PC-9 (cell line): Measurements from ENCODE around the gene SLC15A2. TPM values are rescaled to one million over a fixed set of nuclear protein-coding genes. Genes with fewer than 3 reads are reported as not detected.

Experiments used
- BruUV-seq: library from RNA; stranded (reverse); fragments of 400-500 nt; replicated peaks from 2 replicates; lab custom pipeline; 2021; lab: Mats Ljungman, UMichigan
- CTCF ChIA-PET: fragments of 300-600 bp; sonication (Branson Sonifier 250); formaldehyde crosslinking; loops from one replicate; lab custom pipeline; 2022; ENCODE audit warnings: antibody characterized with exemption; lab: Charles Lee
- POLR2A ChIA-PET: fragments of 300-600 bp; sonication (Branson Sonifier 250); formaldehyde crosslinking; loops from one replicate; lab custom pipeline; 2022; ENCODE audit warnings: antibody characterized with exemption; ENCODE audit not compliant: unreplicated experiment; lab: Charles Lee
- DNase-seq, 2 experiments: peaks; one replicate each; pipeline versions ENCODE4 v3.0.0 to v3.0.0-alpha.2; 2015 to 2022; ENCODE audit warnings: mixed read lengths in 1 of 2
- H2AFZ ChIP-seq: fragments of 200-600 bp; sonication (generic); 2 replicates; pipeline ENCODE4 v1.8.1; 2017; ENCODE audit warnings: antibody characterized with exemption
- H3F3A ChIP-seq: fragments of 200-600 bp; sonication (generic); 2 replicates; pipeline ENCODE4 v1.8.1; 2017; ENCODE audit warnings: antibody characterized with exemption, mild to moderate bottlenecking, low read depth; ENCODE audit not compliant: insufficient read depth
- H3K27ac ChIP-seq: fragments of 200-600 bp; sonication (generic); 2 replicates; pipeline ENCODE4 v1.6.1; 2016; ENCODE audit warnings: mixed run types
- H3K27me3 ChIP-seq: fragments of 200-600 bp; sonication (generic); 2 replicates; pipeline ENCODE4 v1.6.1; 2016; ENCODE audit warnings: low read depth, mixed run types; ENCODE audit not compliant: insufficient read depth
- H3K36me3 ChIP-seq: fragments of 200-600 bp; sonication (generic); 2 replicates; pipeline ENCODE4 v1.6.1; 2016; ENCODE audit warnings: low read depth, mixed run types
- H3K4me1 ChIP-seq: fragments of 200-600 bp; sonication (generic); replicated peaks from 2 replicates; pipeline ENCODE4 v1.6.1; 2016; ENCODE audit warnings: mixed run types; ENCODE audit not compliant: insufficient read depth
- H3K4me2 ChIP-seq: fragments of 200-600 bp; sonication (generic); 2 replicates; pipeline ENCODE4 v1.6.1; 2017; ENCODE audit warnings: mixed run types
- H3K4me3 ChIP-seq: fragments of 200-600 bp; sonication (generic); 2 replicates; pipeline ENCODE4 v1.6.1; 2016; ENCODE audit warnings: mixed run types
- H3K79me2 ChIP-seq: fragments of 200-600 bp; sonication (generic); 2 replicates; pipeline ENCODE4 v1.6.1; 2017; ENCODE audit warnings: low read depth, mixed run types
- H3K9me2 ChIP-seq: fragments of 200-600 bp; sonication (generic); 2 replicates; pipeline ENCODE4 v1.8.1; 2017; ENCODE audit warnings: mild to moderate bottlenecking; ENCODE audit not compliant: insufficient read depth
- H3K9me3 ChIP-seq: fragments of 200-600 bp; sonication (generic); 2 replicates; pipeline ENCODE4 v1.8.1; 2016; ENCODE audit warnings: low read depth; ENCODE audit not compliant: insufficient read depth
- H4K20me1 ChIP-seq: fragments of 200-600 bp; sonication (generic); 2 replicates; pipeline ENCODE4 v1.8.1; 2017; ENCODE audit not compliant: insufficient read depth
- EZH2 ChIP-seq: fragments of 200-600 bp; sonication (generic); IDR thresholded peaks from 2 replicates; pipeline ENCODE4 v1.8.0; 2017; ENCODE audit warnings: antibody characterized with exemption, low read depth
- intact Hi-C: fragments of 100-400 bp; cut with micrococcal nuclease; formaldehyde crosslinking; loops from one replicate; pipeline ENCODE4 v1.10.0; 2022; ENCODE audit not compliant: unreplicated experiment
- total RNA-seq: library from RNA; stranded (reverse); gene quantifications from 2 replicates; pipeline ENCODE4 v1.2.3, GENCODE V29; 2021
- TF ChIP-seq, protein P1 (sequence below): fragments of 200-600 bp; sonication (generic); conservative IDR thresholded peaks from 2 replicates; pipeline ENCODE4 v1.6.1; 2017; ENCODE audit warnings: mixed run types, antibody characterized with exemption, mild to moderate bottlenecking, moderate library complexity

The SLC15A2 gene
- total RNA-seq, 1 experiment from 2014 or later: 2.8 TPM

DNA sequence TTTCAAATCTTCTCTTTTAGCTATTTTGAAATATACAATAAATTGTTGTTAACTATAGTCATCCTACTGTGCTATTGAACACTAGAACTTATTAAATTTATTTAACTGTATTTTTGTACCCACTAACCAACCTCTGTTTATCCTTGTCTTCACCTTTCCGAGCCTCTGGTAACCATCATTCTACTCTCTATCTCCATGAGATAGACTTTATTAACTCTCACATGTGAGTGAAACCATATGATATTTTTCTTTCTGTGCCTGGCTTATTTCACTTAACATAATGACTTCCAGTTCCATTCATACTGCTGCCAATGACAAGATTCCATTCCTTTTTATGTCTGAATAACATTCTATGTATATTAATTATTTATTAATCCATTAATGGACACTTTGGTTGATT, 15.8 kb upstream of the SLC15A2 start:
- Histone ChIP-seq H3K4me2 (no peak overlapping the region), H3K36me3 (no peaks in the 10 kb centered on the region), H3K27me3 (no peaks in the 10 kb centered on the region), H3K79me2 (no peaks in the 10 kb centered on the region), H3K4me1 (no peaks in the 10 kb centered on the region), H2AFZ (no peak overlapping the region), H3K9me2 (no peaks in the 10 kb centered on the region), H3F3A (no peaks in the 10 kb centered on the region; the same call in 1 of the 2 replicates), H3K4me3 (no peak overlapping the region), H3K9me3 (no peaks in the 10 kb centered on the region), H3K27ac (no peak overlapping the region), H4K20me1 (no peaks in the 10 kb centered on the region)
- no peak for TF ChIP-seq EZH2
- TF ChIP-seq, protein P1, sequence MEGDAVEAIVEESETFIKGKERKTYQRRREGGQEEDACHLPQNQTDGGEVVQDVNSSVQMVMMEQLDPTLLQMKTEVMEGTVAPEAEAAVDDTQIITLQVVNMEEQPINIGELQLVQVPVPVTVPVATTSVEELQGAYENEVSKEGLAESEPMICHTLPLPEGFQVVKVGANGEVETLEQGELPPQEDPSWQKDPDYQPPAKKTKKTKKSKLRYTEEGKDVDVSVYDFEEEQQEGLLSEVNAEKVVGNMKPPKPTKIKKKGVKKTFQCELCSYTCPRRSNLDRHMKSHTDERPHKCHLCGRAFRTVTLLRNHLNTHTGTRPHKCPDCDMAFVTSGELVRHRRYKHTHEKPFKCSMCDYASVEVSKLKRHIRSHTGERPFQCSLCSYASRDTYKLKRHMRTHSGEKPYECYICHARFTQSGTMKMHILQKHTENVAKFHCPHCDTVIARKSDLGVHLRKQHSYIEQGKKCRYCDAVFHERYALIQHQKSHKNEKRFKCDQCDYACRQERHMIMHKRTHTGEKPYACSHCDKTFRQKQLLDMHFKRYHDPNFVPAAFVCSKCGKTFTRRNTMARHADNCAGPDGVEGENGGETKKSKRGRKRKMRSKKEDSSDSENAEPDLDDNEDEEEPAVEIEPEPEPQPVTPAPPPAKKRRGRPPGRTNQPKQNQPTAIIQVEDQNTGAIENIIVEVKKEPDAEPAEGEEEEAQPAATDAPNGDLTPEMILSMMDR: no peak
- intact Hi-C loops: no loop called here
- DNase-seq: no peak
- POLR2A ChIA-PET: no interaction called here
- BruUV-seq: no TSS peak
- CTCF ChIA-PET: no interaction called here

DNA sequence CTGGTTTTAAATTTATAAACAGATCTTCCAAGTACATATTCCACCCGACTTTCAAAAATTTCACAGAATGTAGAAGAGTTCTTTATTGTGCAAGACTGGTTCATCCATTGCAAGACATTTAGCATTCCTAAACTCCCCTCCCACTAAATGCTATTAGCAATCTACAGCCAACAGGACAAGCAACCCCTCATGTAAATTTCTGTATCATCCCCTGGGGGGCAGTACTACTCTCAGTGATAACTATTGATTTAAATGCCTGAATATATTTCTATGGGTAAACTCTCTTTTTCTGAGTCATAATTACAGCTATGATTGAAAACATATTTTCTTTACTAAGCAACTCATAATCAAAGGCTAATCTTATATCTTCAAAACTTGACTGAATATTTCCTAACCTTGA, 10.7 kb upstream of the SLC15A2 start:
- Histone ChIP-seq H3K4me3 (no peak overlapping the region), H3K4me2 (no peak overlapping the region), H3K79me2 (no peaks in the 10 kb centered on the region), H2AFZ (no peak overlapping the region), H4K20me1 (no peaks in the 10 kb centered on the region), H3F3A (no peaks in the 10 kb centered on the region; the same call in 1 of the 2 replicates), H3K9me3 (no peaks in the 10 kb centered on the region), H3K4me1 (no peaks in the 10 kb centered on the region), H3K27ac (no peak overlapping the region), H3K27me3 (no peaks in the 10 kb centered on the region), H3K9me2 (no peaks in the 10 kb centered on the region), H3K36me3 (no peaks in the 10 kb centered on the region)
- TF ChIP-seq, protein P1: peak; percentile 72
- no peak for TF ChIP-seq EZH2
- no TSS peak for BruUV-seq
- intact Hi-C loops: loop anchor here (1.0 kb wide), 1 partner anchor 112 kb away; no protein-coding TSS in a partner anchor
- peak in 1 of 2 experiments; percentile 52 for DNase-seq
- CTCF ChIA-PET: interaction anchor here (1.2 kb wide), 1 partner anchor 112 kb away, joined by 11 read pairs; no protein-coding TSS in a partner anchor
- POLR2A ChIA-PET: interaction anchor here (0.7 kb wide), 1 partner anchor 85 kb away, joined by 3 read pairs; no protein-coding TSS in a partner anchor

DNA sequence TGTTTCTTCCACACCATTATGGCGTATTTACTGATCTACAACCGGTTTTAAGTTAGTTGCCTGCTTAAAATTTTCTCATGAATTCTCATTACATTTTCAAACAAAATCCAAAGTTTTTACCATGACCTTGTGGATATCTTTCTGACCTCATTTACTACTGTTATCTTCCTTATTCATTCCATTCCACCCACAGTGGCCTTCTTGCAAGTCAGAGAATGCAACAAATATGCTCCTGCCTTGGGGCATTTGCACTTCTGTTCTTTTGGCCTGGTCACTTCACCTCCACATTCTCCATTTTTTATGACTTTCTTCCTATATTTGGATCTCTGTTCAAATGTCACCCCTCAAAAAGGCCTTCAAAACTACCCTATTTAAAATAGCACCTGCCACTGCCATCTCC, 8.8 kb upstream of the SLC15A2 start:
- ChIA-PET CTCF (no interaction called here), POLR2A (no interaction called here)
- intact Hi-C loops: no loop called here
- no peak overlapping the region for H3K4me3 ChIP-seq
- no peaks in the 10 kb centered on the region for H3K27me3 ChIP-seq
- H3K9me2 ChIP-seq: no peaks in the 10 kb centered on the region
- H3K27ac ChIP-seq: no peak overlapping the region
- H2AFZ ChIP-seq: no peak overlapping the region
- no peak for DNase-seq
- no peaks in the 10 kb centered on the region for H3K79me2 ChIP-seq
- H3K4me2 ChIP-seq: no peak overlapping the region
- BruUV-seq: no TSS peak
- H4K20me1 ChIP-seq: no peaks in the 10 kb centered on the region
- H3F3A ChIP-seq: no peaks in the 10 kb centered on the region
- no peaks in the 10 kb centered on the region for H3K9me3 ChIP-seq
- H3K36me3 ChIP-seq: no peaks in the 10 kb centered on the region
- TF ChIP-seq EZH2: no peak
- TF ChIP-seq, protein P1: no peak
- H3K4me1 ChIP-seq: no peaks in the 10 kb centered on the region
